Common myeloid progenitor, CD34-positive (primary cell): ENCODE results near the gene RPL15.
A peak's percentile ranks its signal among the peaks of the same experiment; 100 is the strongest.

Source experiments
- CTCF ChIA-PET: fragments of 350-600 bp; sonication (Branson Sonifier 250); formaldehyde crosslinking; loops from one replicate; lab custom pipeline; 2021; ENCODE audit warnings: antibody characterized with exemption; lab: Charles Lee
- POLR2A ChIA-PET: fragments of 350-600 bp; sonication (Branson Sonifier 250); formaldehyde crosslinking; loops from one replicate; lab custom pipeline; 2021; ENCODE audit warnings: antibody characterized with exemption; lab: Charles Lee
- DNase-seq, 3 donors: peaks; one replicate each; pipeline versions ENCODE4 v3.0.0 to v3.0.0-alpha.2; 2013
- H3K27ac ChIP-seq, 2 experiments: 1 replicate in 1 of 2; 2 replicates in 1 of 2; pipeline ENCODE4 v1.7.0; 2013; ENCODE audit warnings: inconsistent platforms in 2 of 2, low read length in 2 of 2, mild to moderate bottlenecking in 2 of 2, low read depth in 1 of 2, moderate library complexity in 1 of 2; ENCODE audit not compliant: severe bottlenecking in 2 of 2, insufficient read depth in 1 of 2, poor library complexity in 1 of 2
- H3K27me3 ChIP-seq, 5 experiments: replicated peaks in 2 of 5; 1 replicate in 3 of 5; 2 replicates in 2 of 5; pipeline versions ENCODE4 v1.6.1 to v1.7.0; 2013; ENCODE audit warnings: low read length in 4 of 5, mild to moderate bottlenecking in 2 of 5, moderate library complexity in 2 of 5, inconsistent platforms in 1 of 5; ENCODE audit not compliant: insufficient read depth in 5 of 5, control insufficient read depth in 4 of 5
- H3K36me3 ChIP-seq, 4 experiments: 1 replicate in 2 of 4; 2 replicates in 2 of 4; pipeline versions ENCODE4 v1.6.1 to v1.7.0; 2013; ENCODE audit warnings: low read length in 3 of 4, control low read depth in 1 of 4, mild to moderate bottlenecking in 1 of 4; ENCODE audit not compliant: control insufficient read depth in 4 of 4, insufficient read depth in 4 of 4
- H3K4me1 ChIP-seq, 4 experiments: 1 replicate in 3 of 4; 2 replicates in 1 of 4; pipeline versions ENCODE4 v1.6.1 to v1.7.1; 2013; ENCODE audit warnings: low read length in 3 of 4, mild to moderate bottlenecking in 3 of 4, control low read depth in 1 of 4, inconsistent platforms in 1 of 4, moderate library complexity in 1 of 4; ENCODE audit not compliant: control insufficient read depth in 4 of 4, insufficient read depth in 4 of 4; ENCODE audit errors: control extremely low read depth in 1 of 4
- H3K4me3 ChIP-seq, 7 experiments: 1 replicate in 4 of 7; 2 replicates in 3 of 7; pipeline versions ENCODE4 v1.5.1 to v1.7.0; 2013; ENCODE audit warnings: mild to moderate bottlenecking in 7 of 7, low read length in 6 of 7, moderate library complexity in 6 of 7, inconsistent platforms in 2 of 7, low read depth in 2 of 7, control low read depth in 1 of 7; ENCODE audit not compliant: insufficient read depth in 4 of 7, control insufficient read depth in 1 of 7; ENCODE audit errors: extremely low read depth in 1 of 7
- H3K9me3 ChIP-seq, 5 experiments: 1 replicate in 4 of 5; 2 replicates in 1 of 5; pipeline versions ENCODE4 v1.6.1 to v1.7.1; 2013; ENCODE audit warnings: low read length in 4 of 5, mild to moderate bottlenecking in 2 of 5, inconsistent platforms in 1 of 5, low read depth in 1 of 5, moderate library complexity in 1 of 5; ENCODE audit not compliant: control insufficient read depth in 4 of 5, insufficient read depth in 2 of 5; ENCODE audit errors: control extremely low read depth in 1 of 5
- WGBS: methylation state at CpG from one replicate; pipeline ENCODE4 v1.1.5; 2013; ENCODE audit not compliant: insufficient coverage; 5-methylcytosine and 5-hydroxymethylcytosine counted together

The RPL15 gene

DNA sequence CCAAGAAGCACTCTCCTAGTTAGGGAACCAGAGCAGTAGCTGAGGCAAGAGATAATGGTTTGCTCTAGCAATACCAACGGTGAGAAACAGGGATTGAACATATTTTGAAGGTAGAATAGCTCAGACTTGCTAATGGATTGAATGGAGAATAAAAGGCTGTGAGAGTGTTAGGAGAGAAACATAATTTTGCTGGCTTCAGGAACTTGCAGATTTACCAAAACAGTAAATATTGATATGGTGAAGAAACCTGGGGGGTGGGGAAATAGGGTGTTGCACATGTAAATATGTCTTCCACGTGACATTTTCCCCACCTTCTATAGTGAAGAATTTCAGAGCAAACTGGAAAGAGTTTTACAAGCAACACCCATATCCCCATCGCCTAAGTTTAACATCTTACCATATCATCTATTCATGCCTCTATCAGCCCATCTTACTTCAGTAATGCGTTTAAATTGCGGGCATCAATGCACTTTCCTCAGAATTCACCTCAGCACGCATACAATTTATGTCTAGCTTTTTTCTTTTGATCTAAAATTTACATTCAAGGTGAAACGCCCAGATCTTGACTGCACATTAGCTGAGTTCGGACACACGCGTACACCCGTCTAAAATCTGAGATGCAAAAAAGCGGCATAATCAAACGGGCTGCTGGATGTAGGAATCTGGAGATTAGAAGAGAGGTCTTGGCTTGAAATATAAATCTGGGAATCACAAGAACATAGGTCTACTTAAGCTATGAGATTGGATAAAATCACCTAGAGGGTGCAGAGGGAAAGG lies 27.3 kb downstream of the RPL15 start:
- Histone ChIP-seq H3K4me3 (peak overlapping the region in 6 of 7 experiments; percentile 48 to 87 (median 83)), H3K4me1 (peaks cover 5 to 24% (median 20%) of the 10 kb centered on the region in 4 experiments), H3K9me3 (no peaks in the 10 kb centered on the region), H3K27me3 (peaks cover 0 to 4% (median 0%) of the 10 kb centered on the region in 5 experiments), H3K36me3 (no peaks in the 10 kb centered on the region), H3K27ac (no peak overlapping the region)
- ChIA-PET CTCF (interaction anchor here (0.8 to 1.3 kb wide), 3 partner anchors 19 to 55 kb away, joined by 3 to 5 read pairs (median 3); no protein-coding TSS in a partner anchor), POLR2A (interaction anchor here (2.4 kb wide), 1 partner anchor 27 kb away, joined by 14 read pairs; the partner anchor contains the start of genes NKIRAS1 and RPL15)
- 15% methylated on average over 11 of the region's 13 CpGs for WGBS
- DNase-seq: peak in 2 of 3 donors; percentile 14 to 37

DNA sequence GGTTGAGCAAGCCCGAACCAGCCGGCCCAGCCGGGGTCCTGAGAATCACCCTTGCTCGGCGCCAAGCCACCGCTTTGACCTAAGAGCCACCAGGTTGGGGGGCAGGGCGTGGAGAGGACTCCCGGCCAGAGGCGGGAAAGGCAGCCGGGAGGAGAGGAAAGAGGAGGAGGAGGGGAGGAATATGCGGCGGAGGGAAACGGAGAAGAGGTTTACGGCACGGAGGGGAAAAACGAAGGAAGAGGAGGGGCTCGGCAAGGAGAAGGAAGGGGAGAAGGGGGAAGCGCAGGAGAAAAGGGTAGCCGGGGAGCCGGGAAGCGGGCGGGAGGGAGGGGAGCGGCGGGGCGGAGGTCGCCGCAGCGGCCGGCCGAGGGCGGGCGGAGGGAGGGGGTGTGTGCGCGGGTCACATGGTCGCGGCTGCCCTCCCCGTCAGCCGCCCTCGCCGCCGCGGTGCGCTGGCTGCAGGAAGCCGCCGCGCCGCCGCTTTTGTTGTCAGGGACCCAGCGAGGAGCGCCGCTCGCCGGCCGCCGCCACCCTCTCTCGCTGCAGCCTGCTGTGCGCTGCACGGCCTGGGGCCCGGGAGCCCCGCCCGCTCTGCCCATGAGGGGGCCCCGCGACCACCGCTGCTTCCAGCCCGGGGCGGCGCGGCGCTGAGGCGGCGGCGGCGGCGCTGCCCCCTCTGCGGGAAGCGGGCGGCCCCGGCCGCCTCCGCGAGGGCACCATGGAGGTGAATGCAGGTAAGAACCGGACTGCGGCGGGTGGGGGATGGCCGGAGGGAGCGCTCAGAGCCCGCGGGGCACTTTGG lies 28.1 kb downstream of the RPL15 start, which contains the start of gene NR1D2:
NR1D2 (plus strand) TSS at position 426 of the 802 bp plus-strand sequence; CDS start at position 719, 293 bp downstream.
- peak; percentile 81 to 86 (median 82) for DNase-seq
- H3K27ac ChIP-seq: peak within 1 kb of the TSS; percentile 78 to 87
- peaks cover 0 to 4% (median 0%) of the 10 kb centered on the region in 5 experiments for H3K27me3 ChIP-seq
- H3K36me3 ChIP-seq: no peaks in the 10 kb centered on the region
- H3K4me1 ChIP-seq: peaks cover 10 to 32% (median 28%) of the 10 kb centered on the region in 4 experiments
- 0% methylated on average over 54 of the region's 88 CpGs for WGBS
- ChIA-PET CTCF (interaction anchor here (1.3 kb wide), 1 partner anchor 56 kb away, joined by 5 read pairs; no protein-coding TSS in a partner anchor), POLR2A (interaction anchor here (2.4 kb wide), 1 partner anchor 28 kb away, joined by 14 read pairs; the partner anchor contains the start of genes NKIRAS1 and RPL15)
- H3K9me3 ChIP-seq: no peaks in the 10 kb centered on the region
- peak within 1 kb of the TSS; percentile 70 to 87 (median 82) for H3K4me3 ChIP-seq

DNA sequence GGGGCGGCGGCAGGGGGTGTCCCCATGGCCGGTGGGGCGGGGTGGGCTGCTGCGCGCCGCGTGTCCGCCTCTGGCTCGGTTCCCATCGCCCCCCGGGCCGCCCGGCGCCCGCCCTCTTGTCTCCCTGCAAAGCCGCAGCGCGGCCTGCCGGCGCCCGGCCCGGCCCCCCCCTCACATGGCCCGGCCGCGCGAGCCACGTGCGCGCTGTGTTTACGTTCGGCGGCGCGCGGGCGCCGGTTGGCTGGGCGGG lies 28.7 kb downstream of the RPL15 start:
- ChIA-PET CTCF (interaction anchor here (1.1 kb wide), 1 partner anchor 29 kb away, joined by 3 read pairs; no protein-coding TSS in a partner anchor), POLR2A (interaction anchor here (2.4 kb wide), 1 partner anchor 29 kb away, joined by 14 read pairs; the partner anchor contains the start of genes NKIRAS1 and RPL15)
- WGBS: 0% methylated on average over 25 of the region's 39 CpGs
- Histone ChIP-seq H3K27ac (peak overlapping the region in 1 of 2 experiments; percentile 54), H3K27me3 (peaks cover 0 to 4% (median 0%) of the 10 kb centered on the region in 5 experiments), H3K36me3 (no peaks in the 10 kb centered on the region), H3K4me1 (peaks cover 11 to 36% (median 33%) of the 10 kb centered on the region in 4 experiments), H3K4me3 (peak overlapping the region in 4 of 7 experiments; percentile 9 to 87 (median 84)), H3K9me3 (no peaks in the 10 kb centered on the region)
- no peak for DNase-seq

DNA sequence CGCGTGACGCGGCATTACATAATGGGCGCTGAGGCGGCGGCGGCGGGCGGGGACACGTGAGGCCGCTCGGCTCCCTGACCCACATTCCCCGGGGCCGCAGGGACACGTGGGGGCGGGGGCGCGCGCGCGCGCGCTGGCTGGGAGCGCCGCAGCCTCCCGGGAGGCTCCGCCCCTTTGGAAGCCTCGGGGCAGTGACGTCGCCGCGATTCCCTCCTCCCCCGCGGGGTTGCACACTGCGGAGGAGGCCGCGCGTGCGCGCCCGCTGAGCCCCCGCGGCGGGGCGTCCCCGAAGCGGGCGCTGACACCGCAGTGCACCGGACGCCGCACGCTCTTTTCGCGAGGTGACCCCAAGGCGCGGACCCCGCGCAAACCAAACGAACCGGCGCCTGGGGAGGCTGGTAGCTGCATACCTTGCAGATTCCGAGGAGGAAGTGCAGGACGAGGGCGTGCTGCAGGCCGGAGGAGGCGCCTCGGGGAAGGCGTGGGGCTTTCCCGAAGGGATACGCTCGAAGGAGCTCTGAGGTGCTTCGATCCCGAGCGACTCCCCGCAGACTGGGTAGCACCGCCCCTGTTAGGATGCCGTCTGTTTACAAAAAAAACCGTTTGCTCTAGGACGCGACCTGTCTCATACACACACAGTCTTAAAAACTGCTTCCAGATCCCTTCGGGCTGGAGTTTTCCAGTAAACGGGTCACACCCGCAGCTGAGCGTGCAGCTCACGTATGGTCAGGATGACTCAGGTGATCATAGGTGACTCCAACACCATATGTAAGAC lies 29.2 kb downstream of the RPL15 start:
- Histone ChIP-seq H3K9me3 (no peaks in the 10 kb centered on the region), H3K4me1 (peaks cover 11 to 37% (median 34%) of the 10 kb centered on the region in 4 experiments), H3K27me3 (peaks cover 0 to 4% (median 0%) of the 10 kb centered on the region in 5 experiments), H3K27ac (peak overlapping the region; percentile 78 to 87), H3K4me3 (peak overlapping the region; percentile 70 to 87 (median 80)), H3K36me3 (no peaks in the 10 kb centered on the region)
- CTCF ChIA-PET: interaction anchor here (1.1 to 2.6 kb wide), 2 partner anchors 12 to 30 kb away, joined by 3 to 9 read pairs; no protein-coding TSS in a partner anchor
- 0% methylated on average over 64 of the region's 87 CpGs for WGBS
- peak; percentile 96 to 98 (median 97) for DNase-seq
- POLR2A ChIA-PET: interaction anchor here (2.4 kb wide), 1 partner anchor 29 kb away, joined by 14 read pairs; the partner anchor contains the start of genes NKIRAS1 and RPL15

DNA sequence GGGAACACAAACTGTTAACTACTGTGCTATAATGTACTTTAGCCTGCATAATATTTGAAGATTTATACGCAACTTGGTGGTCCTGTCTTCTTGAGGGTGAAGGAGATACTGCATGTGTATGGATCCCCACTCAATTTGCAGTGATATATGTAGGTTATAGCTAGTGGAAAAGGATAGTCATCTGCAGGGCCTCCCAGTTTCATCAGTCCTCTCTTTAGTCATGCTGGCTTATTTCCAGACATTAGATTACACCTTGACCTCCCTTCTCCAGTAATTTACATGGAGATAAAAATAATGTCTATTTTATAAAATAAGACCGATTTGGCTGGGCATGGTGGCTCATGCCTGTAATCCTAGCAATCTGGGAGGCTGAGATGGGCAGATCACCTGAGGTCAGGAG lies 31.8 kb downstream of the RPL15 start:
- CTCF ChIA-PET: interaction anchor here (0.9 to 2.6 kb wide), 2 partner anchors 9 to 31 kb away, joined by 3 to 9 read pairs; no protein-coding TSS in a partner anchor

DNA sequence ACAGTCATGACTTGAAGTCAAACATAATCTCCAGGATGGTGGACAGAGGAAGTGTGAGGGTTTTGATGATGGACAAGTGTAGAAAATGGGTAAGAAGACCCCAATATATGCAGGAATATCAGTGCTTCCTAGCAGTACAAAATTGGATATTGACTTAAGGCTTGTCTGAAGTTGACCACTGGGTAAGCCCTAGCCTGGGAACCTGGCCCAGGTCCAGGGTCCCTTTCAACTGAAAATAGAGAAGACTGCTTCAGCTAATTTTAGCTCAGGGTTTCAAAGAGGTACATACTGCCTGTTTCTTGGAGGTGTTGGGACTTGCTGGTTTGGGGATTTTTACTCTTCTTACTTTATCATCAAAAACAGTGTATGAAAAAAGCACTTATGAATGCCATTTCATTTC lies 32.9 kb downstream of the RPL15 start:
- POLR2A ChIA-PET: interaction anchor here (1.7 kb wide), 1 partner anchor 33 kb away, joined by 7 read pairs; the partner anchor contains the start of genes NKIRAS1 and RPL15

More for the DNA sequence above, 31.8 kb downstream of the RPL15 start:
- Histone ChIP-seq H3K9me3 (no peaks in the 10 kb centered on the region), H3K36me3 (no peaks in the 10 kb centered on the region), H3K27ac (no peak overlapping the region), H3K4me3 (no peak overlapping the region), H3K4me1 (peaks cover 11 to 40% (median 34%) of the 10 kb centered on the region in 4 experiments), H3K27me3 (no peaks in the 10 kb centered on the region)
- POLR2A ChIA-PET: no interaction called here
- no peak for DNase-seq
- WGBS: 100% methylated on average over 1 of the region's 2 CpGs

More for the DNA sequence above, 32.9 kb downstream of the RPL15 start:
- H3K27ac ChIP-seq: peak overlapping the region; percentile 21 to 43
- H3K36me3 ChIP-seq: peaks cover 0 to 3% (median under 1%) of the 10 kb centered on the region in 4 experiments
- no peaks in the 10 kb centered on the region for H3K9me3 ChIP-seq
- H3K4me3 ChIP-seq: peak overlapping the region in 6 of 7 experiments; percentile 29 to 71 (median 53)
- H3K4me1 ChIP-seq: peaks cover 11 to 33% (median 28%) of the 10 kb centered on the region in 4 experiments
- CTCF ChIA-PET: interaction anchor here (0.9 to 1.5 kb wide), 4 partner anchors 12 to 116 kb away, joined by 3 to 4 read pairs (median 4); no protein-coding TSS in a partner anchor
- DNase-seq: peak in 2 of 3 donors; percentile 15 to 22
- no peaks in the 10 kb centered on the region for H3K27me3 ChIP-seq
